Fibroblast of lung (primary cell): ENCODE results near the gene ZNF333. TPM values are rescaled to one million over a fixed set of nuclear protein-coding genes. Genes with fewer than 3 reads are reported as not detected.

Experiments
- DNase-seq, 2 donors: peaks; one replicate each; pipeline versions ENCODE4 v3.0.0 to v3.0.0-alpha.2; 2010; ENCODE audit warnings: low read depth in 2 of 2
- H2AFZ ChIP-seq: 2 replicates; pipeline ENCODE4 v1.5.1; 2012; ENCODE audit warnings: low read length, control low read depth, inconsistent platforms
- H3K27ac ChIP-seq: 2 replicates; pipeline ENCODE4 v1.5.1; 2011; ENCODE audit warnings: low read length, control low read depth; ENCODE audit not compliant: insufficient read depth
- H3K27me3 ChIP-seq: 2 replicates; pipeline ENCODE4 v1.5.1; 2011; ENCODE audit warnings: mild to moderate bottlenecking, low read length; ENCODE audit not compliant: control insufficient read depth, insufficient read depth
- H3K36me3 ChIP-seq: 2 replicates; pipeline ENCODE4 v1.5.1; 2011; ENCODE audit warnings: low read length; ENCODE audit not compliant: control insufficient read depth, insufficient read depth
- H3K4me1 ChIP-seq: 2 replicates; pipeline ENCODE4 v1.5.1; 2011; ENCODE audit warnings: low read length; ENCODE audit not compliant: control insufficient read depth, insufficient read depth; ENCODE audit errors: extremely low read depth
- H3K4me2 ChIP-seq: 2 replicates; pipeline ENCODE4 v1.5.1; 2011; ENCODE audit warnings: low read length, control low read depth; ENCODE audit not compliant: insufficient read depth; ENCODE audit errors: extremely low read depth
- H3K4me3 ChIP-seq, 4 experiments: fragments of 200-600 bp in 1 of 4; sonication (generic) in 1 of 4; replicated peaks in 1 of 4; 2 replicates each; pipeline ENCODE4 v1.5.1; 2011 to 2016; ENCODE audit warnings: low read length in 4 of 4, low read depth in 3 of 4, mild to moderate bottlenecking in 3 of 4, control low read depth in 2 of 4, inconsistent platforms in 1 of 4, mixed read lengths in 1 of 4; ENCODE audit not compliant: insufficient read depth in 1 of 4; ENCODE audit errors: control extremely low read depth in 1 of 4
- H3K79me2 ChIP-seq: 2 replicates; pipeline ENCODE4 v1.5.1; 2012; ENCODE audit warnings: mild to moderate bottlenecking, low read length, inconsistent platforms; ENCODE audit not compliant: control insufficient read depth, insufficient read depth
- H3K9ac ChIP-seq: 2 replicates; pipeline ENCODE4 v1.5.1; 2011; ENCODE audit warnings: mild to moderate bottlenecking, low read length, control low read depth; ENCODE audit not compliant: insufficient read depth
- H3K9me3 ChIP-seq: 2 replicates; pipeline ENCODE4 v1.5.1; 2012; ENCODE audit warnings: low read depth, low read length; ENCODE audit not compliant: control insufficient read depth, insufficient read depth
- H4K20me1 ChIP-seq: 2 replicates; pipeline ENCODE4 v1.5.1; 2011; ENCODE audit warnings: low read length; ENCODE audit not compliant: control insufficient read depth, insufficient read depth; ENCODE audit errors: extremely low read depth
- CTCF ChIP-seq, 2 donors: IDR thresholded peaks in 1 of 2; conservative IDR thresholded peaks in 1 of 2; 1 replicate in 1 of 2; 2 replicates in 1 of 2; pipeline ENCODE4 v1.5.1; 2011 to 2012; ENCODE audit warnings: low read length in 2 of 2, control low read depth in 1 of 2, inconsistent platforms in 1 of 2, low read depth in 1 of 2, mild to moderate bottlenecking in 1 of 2
- EZH2 ChIP-seq: IDR thresholded peaks from 2 replicates; pipeline ENCODE4 v1.5.1; 2012; ENCODE audit warnings: low read length, control low read depth, mild to moderate bottlenecking; ENCODE audit errors: missing control alignments
- polyA plus RNA-seq, 2 donors: library from polyadenylated mRNA; depleted of rRNA in 1 of 2; stranded (reverse) in 1 of 2; unstranded in 1 of 2; fragments of >200 nt; gene quantifications; 2 replicates each; pipeline ENCODE4 v1.2.1, GENCODE V29; 2011 to 2012; ENCODE audit warnings: missing spikeins in 1 of 2
- total RNA-seq: library from RNA; depleted of rRNA; stranded (reverse); fragments of >200 nt; gene quantifications from 2 replicates; pipeline ENCODE4 v1.2.1, GENCODE V29; 2014

The ZNF333 gene
- total and polyA plus RNA-seq, 2 donors (not counting 1 experiment from before 2014, with no cell fraction given) = 10.0 to 26.9 TPM

- Histone ChIP-seq H3K27ac (no peak within 1 kb of the TSS), H3K4me1 (no peaks in the 10 kb centered on the region), H3K9me3 (no peaks in the 10 kb centered on the region), H4K20me1 (no peaks in the 10 kb centered on the region), H3K79me2 (no peaks in the 10 kb centered on the region), H3K27me3 (no peaks in the 10 kb centered on the region), H3K36me3 (no peaks in the 10 kb centered on the region), H3K4me2 (no peak within 1 kb of the TSS), H3K4me3 (no peak within 1 kb of the TSS), H3K9ac (no peak within 1 kb of the TSS), H2AFZ (no peak within 1 kb of the TSS)
- no peak for DNase-seq
- no peak for TF ChIP-seq EZH2
- TF ChIP-seq CTCF (conservative IDR thresholded peaks at IDR 0.05 in 1 of 2, IDR thresholded peaks at IDR 0.05 in 1 of 2; ENCODE audit: low read depth in 1 of 2, low read length in 2 of 2) = no peak
Observed at GRCh38 chr19:14674764-14675163, 15.1 kb upstream of the ZNF333 start, which contains the start of gene ADGRE3. TSS of gene ADGRE3 (minus strand) at chr19:14674844. CDS start at chr19:14674770, 74 bp downstream.

- Histone ChIP-seq H3K36me3 (no peaks in the 10 kb centered on the region), H3K4me3 (no peak overlapping the region), H3K27ac (no peak overlapping the region), H3K4me1 (no peaks in the 10 kb centered on the region), H3K9ac (no peak overlapping the region), H2AFZ (no peak overlapping the region), H3K9me3 (no peaks in the 10 kb centered on the region), H3K4me2 (no peak overlapping the region), H3K79me2 (no peaks in the 10 kb centered on the region), H3K27me3 (no peaks in the 10 kb centered on the region), H4K20me1 (no peaks in the 10 kb centered on the region)
- no peak for TF ChIP-seq CTCF (conservative IDR thresholded peaks at IDR 0.05 in 1 of 2, IDR thresholded peaks at IDR 0.05 in 1 of 2; ENCODE audit: low read depth in 1 of 2, low read length in 2 of 2)
- no peak for TF ChIP-seq EZH2
- DNase-seq = no peak
Observed at GRCh38 chr19:14676762-14677161, 13.1 kb upstream of the ZNF333 start.

- Histone ChIP-seq H3K9ac (no peak overlapping the region), H4K20me1 (no peaks in the 10 kb centered on the region), H3K36me3 (no peaks in the 10 kb centered on the region), H3K4me2 (no peak overlapping the region), H3K27me3 (no peaks in the 10 kb centered on the region), H3K79me2 (no peaks in the 10 kb centered on the region), H3K4me3 (no peak overlapping the region), H2AFZ (no peak overlapping the region), H3K9me3 (no peaks in the 10 kb centered on the region), H3K4me1 (no peaks in the 10 kb centered on the region), H3K27ac (no peak overlapping the region)
- no peak for DNase-seq
- TF ChIP-seq CTCF (conservative IDR thresholded peaks at IDR 0.05 in 1 of 2, IDR thresholded peaks at IDR 0.05 in 1 of 2; ENCODE audit: low read depth in 1 of 2, low read length in 2 of 2) (no peak), EZH2 (no peak)
Observed at GRCh38 chr19:14677464-14677863, 12.4 kb upstream of the ZNF333 start.
